Mammary epithelial cell (primary cell): ENCODE measurements around the gene ACOT8.

Experiments used
- EZH2 ChIP-seq: IDR thresholded peaks from 2 replicates; pipeline ENCODE4 v1.6.1; 2012; ENCODE audit warnings: low read length, inconsistent platforms, borderline replicate concordance
- TF ChIP-seq, protein P1 (sequence below), 2 donors: IDR thresholded peaks in 1 of 2; conservative IDR thresholded peaks in 1 of 2; 2 replicates each; pipeline ENCODE4 v1.5.1; 2011 to 2012; ENCODE audit warnings: inconsistent platforms in 2 of 2, low read length in 2 of 2, mild to moderate bottlenecking in 2 of 2, control low read depth in 1 of 2, low read depth in 1 of 2; ENCODE audit not compliant: insufficient read depth in 1 of 2; ENCODE audit errors: extremely low read depth in 1 of 2

DNA sequence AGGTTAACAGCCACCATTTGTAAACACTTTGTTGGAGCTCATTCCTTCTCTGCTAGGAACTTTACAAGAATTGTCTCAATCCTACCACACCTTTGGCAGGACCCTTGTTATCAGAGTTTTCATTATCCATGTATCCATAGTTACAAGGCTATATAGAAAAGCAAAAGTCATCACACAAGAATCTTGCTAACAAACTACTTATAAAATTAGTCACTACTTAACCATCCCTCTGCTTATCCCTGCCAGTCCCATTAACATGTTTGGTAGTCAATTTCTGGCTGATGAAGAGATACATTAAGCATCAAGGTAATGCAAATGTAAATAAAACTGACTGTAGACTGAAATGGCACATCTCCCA lies 10.6 kb upstream of the ACOT8 start:
- no peak for TF ChIP-seq EZH2
- TF ChIP-seq, protein P1, sequence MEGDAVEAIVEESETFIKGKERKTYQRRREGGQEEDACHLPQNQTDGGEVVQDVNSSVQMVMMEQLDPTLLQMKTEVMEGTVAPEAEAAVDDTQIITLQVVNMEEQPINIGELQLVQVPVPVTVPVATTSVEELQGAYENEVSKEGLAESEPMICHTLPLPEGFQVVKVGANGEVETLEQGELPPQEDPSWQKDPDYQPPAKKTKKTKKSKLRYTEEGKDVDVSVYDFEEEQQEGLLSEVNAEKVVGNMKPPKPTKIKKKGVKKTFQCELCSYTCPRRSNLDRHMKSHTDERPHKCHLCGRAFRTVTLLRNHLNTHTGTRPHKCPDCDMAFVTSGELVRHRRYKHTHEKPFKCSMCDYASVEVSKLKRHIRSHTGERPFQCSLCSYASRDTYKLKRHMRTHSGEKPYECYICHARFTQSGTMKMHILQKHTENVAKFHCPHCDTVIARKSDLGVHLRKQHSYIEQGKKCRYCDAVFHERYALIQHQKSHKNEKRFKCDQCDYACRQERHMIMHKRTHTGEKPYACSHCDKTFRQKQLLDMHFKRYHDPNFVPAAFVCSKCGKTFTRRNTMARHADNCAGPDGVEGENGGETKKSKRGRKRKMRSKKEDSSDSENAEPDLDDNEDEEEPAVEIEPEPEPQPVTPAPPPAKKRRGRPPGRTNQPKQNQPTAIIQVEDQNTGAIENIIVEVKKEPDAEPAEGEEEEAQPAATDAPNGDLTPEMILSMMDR (conservative IDR thresholded peaks at IDR 0.05 in 1 of 2, IDR thresholded peaks at IDR 0.05 in 1 of 2; ENCODE audit: extremely low read depth in 1 of 2, insufficient read depth in 1 of 2, low read depth in 1 of 2, low read length in 2 of 2) = no peak
